ENCODE data around the gene ACOX2. TPM values are rescaled to one million over a fixed set of nuclear protein-coding genes. Genes with fewer than 3 reads are reported as not detected.

Gene ACOX2
- total RNA-seq, 2 donors from 2014 or later: 19.7 to 42.5 TPM

DNA sequence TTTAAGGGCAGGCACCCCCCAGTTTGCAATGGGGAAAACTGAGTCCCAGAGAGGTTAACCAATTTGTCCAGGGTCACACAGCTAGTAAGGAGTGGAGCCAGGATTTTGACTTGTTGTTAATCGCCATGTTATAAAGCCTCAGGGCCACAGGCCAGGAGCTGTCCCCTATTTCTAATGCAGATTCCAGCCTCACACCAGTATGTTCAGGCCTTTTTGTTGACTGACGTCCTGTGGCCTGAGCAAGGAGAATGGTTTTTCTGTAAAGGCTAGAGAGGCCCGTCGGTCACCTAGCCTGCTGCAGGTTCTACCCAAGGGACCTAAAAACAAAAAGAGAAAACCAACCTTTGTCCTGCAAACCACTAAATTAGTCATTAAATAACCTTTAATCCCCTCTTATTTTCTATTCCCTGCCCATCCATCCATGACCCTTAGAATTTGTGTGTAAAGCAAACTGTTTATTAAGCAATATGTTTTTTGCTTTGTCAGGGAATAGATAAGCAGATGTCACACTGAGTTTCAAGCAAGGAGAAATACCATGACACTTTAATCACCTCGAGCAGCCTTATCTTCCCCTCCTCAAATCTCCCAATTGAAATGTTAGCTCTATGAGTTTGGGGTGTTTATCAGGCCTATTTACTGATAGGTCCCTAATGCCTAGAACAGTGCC, 14.1 kb downstream of the ACOX2 start:
- H3K36me3 ChIP-seq: no peaks in the 10 kb centered on the region
- WGBS: 85% methylated on average over 5 of the region's 5 CpGs

DNA sequence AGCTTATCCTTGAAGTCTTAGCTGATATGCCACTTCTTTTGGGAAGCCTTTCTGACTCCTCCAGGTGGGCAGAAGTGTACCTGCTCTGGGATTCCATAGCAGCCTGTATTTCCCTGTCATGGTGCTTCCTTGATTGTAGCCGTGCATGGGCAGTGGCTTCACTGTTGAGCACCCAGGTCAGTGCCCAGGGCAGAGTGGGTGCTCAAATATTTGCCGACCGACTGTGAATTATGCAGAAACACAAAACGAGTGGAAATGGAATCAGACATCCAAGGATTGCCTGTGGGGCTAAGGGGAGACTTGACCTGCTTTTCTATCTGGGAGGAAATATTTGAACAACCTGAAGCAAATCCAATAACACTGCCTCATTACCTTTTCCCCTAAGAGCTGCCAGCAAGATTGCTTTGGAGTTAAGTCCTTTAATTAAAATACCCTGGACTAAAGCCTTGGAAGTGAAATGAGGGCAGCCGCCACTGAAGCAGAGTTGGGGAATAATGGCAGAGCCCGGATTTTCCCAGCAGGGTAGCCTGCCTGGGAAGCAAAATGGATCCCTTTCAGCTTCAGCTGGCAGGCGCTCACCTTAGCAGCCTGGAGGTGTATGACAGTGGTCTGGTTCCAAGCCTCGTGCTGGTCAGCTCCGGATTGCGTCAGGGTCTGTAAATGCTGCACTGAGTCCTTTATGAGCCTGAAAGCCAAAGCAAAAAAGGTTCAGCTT, 14.9 kb downstream of the ACOX2 start:
- H3K4me3 ChIP-seq: no peak overlapping the region
- no peaks in the 10 kb centered on the region for H3K4me1 ChIP-seq (replicated peaks)
- intact Hi-C loops (cut with DNase I): no loop called here
- no peak overlapping the region for H3K27ac ChIP-seq
- no peaks in the 10 kb centered on the region for H3K36me3 ChIP-seq
- no peaks in the 10 kb centered on the region for H3K27me3 ChIP-seq (replicated peaks; ENCODE audit: insufficient read depth)
- DNase-seq (ENCODE audit: low spot score): no peak
- 56% methylated on average over 10 of the region's 10 CpGs for WGBS
- TF ChIP-seq, protein P1, sequence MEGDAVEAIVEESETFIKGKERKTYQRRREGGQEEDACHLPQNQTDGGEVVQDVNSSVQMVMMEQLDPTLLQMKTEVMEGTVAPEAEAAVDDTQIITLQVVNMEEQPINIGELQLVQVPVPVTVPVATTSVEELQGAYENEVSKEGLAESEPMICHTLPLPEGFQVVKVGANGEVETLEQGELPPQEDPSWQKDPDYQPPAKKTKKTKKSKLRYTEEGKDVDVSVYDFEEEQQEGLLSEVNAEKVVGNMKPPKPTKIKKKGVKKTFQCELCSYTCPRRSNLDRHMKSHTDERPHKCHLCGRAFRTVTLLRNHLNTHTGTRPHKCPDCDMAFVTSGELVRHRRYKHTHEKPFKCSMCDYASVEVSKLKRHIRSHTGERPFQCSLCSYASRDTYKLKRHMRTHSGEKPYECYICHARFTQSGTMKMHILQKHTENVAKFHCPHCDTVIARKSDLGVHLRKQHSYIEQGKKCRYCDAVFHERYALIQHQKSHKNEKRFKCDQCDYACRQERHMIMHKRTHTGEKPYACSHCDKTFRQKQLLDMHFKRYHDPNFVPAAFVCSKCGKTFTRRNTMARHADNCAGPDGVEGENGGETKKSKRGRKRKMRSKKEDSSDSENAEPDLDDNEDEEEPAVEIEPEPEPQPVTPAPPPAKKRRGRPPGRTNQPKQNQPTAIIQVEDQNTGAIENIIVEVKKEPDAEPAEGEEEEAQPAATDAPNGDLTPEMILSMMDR (IDR thresholded peaks at IDR 0.05): no peak
- no peak for TF ChIP-seq POLR2AphosphoS5 (IDR thresholded peaks at IDR 0.05)
- no peak for TF ChIP-seq POLR2A (IDR thresholded peaks at IDR 0.05)
- no peaks in the 10 kb centered on the region for H3K9me3 ChIP-seq

More for the DNA sequence above, 14.1 kb downstream of the ACOX2 start:
- no peaks in the 10 kb centered on the region for H3K9me3 ChIP-seq
- H3K4me3 ChIP-seq: no peak overlapping the region
- intact Hi-C loops (cut with DNase I): no loop called here
- TF ChIP-seq, protein P1 (IDR thresholded peaks at IDR 0.05): no peak
- no peak for TF ChIP-seq POLR2A (IDR thresholded peaks at IDR 0.05)
- no peaks in the 10 kb centered on the region for H3K4me1 ChIP-seq (replicated peaks)
- DNase-seq (ENCODE audit: low spot score): no peak
- no peak overlapping the region for H3K27ac ChIP-seq
- H3K27me3 ChIP-seq (replicated peaks; ENCODE audit: insufficient read depth): no peaks in the 10 kb centered on the region

DNA sequence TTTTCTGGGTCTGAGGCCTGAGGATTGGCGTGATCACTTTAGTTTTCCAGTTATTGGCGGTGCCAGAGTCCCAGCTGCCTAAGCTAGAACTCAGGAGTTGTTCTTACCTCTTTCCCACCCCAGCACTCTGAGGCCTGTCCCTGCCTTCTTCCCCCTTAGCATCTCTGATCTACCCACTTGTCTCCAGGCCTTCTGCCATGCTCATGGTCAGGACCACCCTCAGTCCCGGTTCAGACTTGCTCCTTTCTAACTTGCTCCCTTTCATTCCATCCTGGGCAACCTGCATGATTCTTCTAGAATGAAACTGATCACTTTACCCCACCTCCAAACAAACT, 15.7 kb downstream of the ACOX2 start:
- no peak for DNase-seq (ENCODE audit: low spot score)
- H3K36me3 ChIP-seq: no peaks in the 10 kb centered on the region
- 90% methylated on average over 3 of the region's 3 CpGs for WGBS
- TF ChIP-seq POLR2A (IDR thresholded peaks at IDR 0.05) (no peak), POLR2AphosphoS5 (IDR thresholded peaks at IDR 0.05) (no peak)
- TF ChIP-seq, protein P1 (IDR thresholded peaks at IDR 0.05): no peak
- intact Hi-C loops (cut with DNase I): no loop called here
- no peaks in the 10 kb centered on the region for H3K4me1 ChIP-seq (replicated peaks)
- no peak overlapping the region for H3K27ac ChIP-seq
- no peak overlapping the region for H3K4me3 ChIP-seq
- no peaks in the 10 kb centered on the region for H3K9me3 ChIP-seq
- no peaks in the 10 kb centered on the region for H3K27me3 ChIP-seq (replicated peaks; ENCODE audit: insufficient read depth)

DNA sequence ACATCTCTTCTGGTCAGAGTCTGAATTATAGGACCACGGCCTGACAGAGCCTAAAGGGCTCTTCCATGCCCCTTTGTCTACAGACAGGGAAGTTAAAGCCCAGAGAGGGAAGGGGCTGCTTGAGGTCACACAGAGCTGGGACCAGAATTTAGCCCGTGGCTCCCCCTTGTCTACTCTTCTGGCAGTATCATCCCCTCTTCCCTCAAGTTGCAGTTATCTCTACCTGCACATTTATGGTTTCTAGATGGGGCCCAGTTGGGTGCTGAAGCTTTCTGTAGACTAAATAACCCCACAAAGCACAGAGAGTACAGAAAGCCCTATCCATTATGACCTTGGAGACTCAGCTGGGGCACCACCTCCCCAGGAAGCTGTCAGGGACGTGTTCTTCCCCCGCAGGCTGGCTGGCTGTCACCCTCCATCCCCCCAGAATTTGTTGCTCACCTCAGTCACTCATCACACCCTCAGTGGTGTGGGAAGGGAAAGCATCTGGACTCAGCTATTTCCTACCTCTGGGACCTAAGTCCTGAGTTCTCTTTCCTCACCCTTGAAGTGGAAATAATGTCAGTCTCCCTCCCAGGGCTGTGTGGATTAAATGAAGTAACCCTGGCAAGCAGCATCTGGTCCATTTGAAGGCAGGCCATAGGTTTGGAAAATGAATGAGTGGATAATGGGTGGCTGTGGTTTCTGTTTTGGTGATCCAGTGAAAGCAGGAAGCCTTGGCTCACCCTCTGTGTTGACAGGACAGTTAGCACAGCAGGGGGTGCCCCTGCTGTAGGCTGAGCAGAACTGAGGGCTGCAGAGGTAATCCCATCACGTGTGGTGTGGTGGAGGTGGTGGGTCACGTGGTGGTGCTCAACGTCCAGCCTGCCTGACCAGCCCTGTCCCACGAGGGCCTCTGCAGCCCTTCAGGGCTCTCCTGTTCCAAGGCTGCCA, 16.3 kb downstream of the ACOX2 start:
- H3K4me3 ChIP-seq: no peak overlapping the region

More for the DNA sequence above, 16.3 kb downstream of the ACOX2 start:
- H3K36me3 ChIP-seq: no peaks in the 10 kb centered on the region
- H3K27ac ChIP-seq: no peak overlapping the region
- 59% methylated on average over 8 of the region's 8 CpGs for WGBS
- TF ChIP-seq POLR2AphosphoS5 (IDR thresholded peaks at IDR 0.05): no peak
- TF ChIP-seq, protein P1 (IDR thresholded peaks at IDR 0.05): no peak
- TF ChIP-seq POLR2A (IDR thresholded peaks at IDR 0.05): no peak
- no peaks in the 10 kb centered on the region for H3K27me3 ChIP-seq (replicated peaks; ENCODE audit: insufficient read depth)
- H3K4me1 ChIP-seq (replicated peaks): no peaks in the 10 kb centered on the region
- H3K9me3 ChIP-seq: no peaks in the 10 kb centered on the region
- DNase-seq (ENCODE audit: low spot score): no peak
- intact Hi-C loops (cut with DNase I): no loop called here

Data from prostate gland (tissue), 2 donors.